GM06990 (cell line): ENCODE data around the gene ARF3.

Source experiments
- DNase-seq: peaks from one replicate; pipeline ENCODE4 v3.0.0-alpha.2; 2011; ENCODE audit not compliant: insufficient read length; ENCODE audit errors: extremely low read depth
- H3K27me3 ChIP-seq: replicated peaks from 2 replicates; pipeline ENCODE4 v1.6.0; 2011; ENCODE audit warnings: low read length; ENCODE audit not compliant: control insufficient read depth, insufficient read depth
- H3K36me3 ChIP-seq: 2 replicates; pipeline ENCODE4 v1.5.1; 2011; ENCODE audit warnings: low read length; ENCODE audit not compliant: control insufficient read depth, insufficient read depth
- H3K4me3 ChIP-seq: replicated peaks from 2 replicates; pipeline ENCODE4 v1.5.1; 2011; ENCODE audit warnings: low read depth, mild to moderate bottlenecking, control low read depth, low read length
- TF ChIP-seq, protein P1 (sequence below): IDR thresholded peaks from 2 replicates; pipeline ENCODE4 v1.5.1; 2011; ENCODE audit warnings: low read length, control low read depth, mild to moderate bottlenecking, inconsistent platforms; ENCODE audit not compliant: insufficient read depth, poor library complexity, severe bottlenecking

The ARF3 gene

DNA sequence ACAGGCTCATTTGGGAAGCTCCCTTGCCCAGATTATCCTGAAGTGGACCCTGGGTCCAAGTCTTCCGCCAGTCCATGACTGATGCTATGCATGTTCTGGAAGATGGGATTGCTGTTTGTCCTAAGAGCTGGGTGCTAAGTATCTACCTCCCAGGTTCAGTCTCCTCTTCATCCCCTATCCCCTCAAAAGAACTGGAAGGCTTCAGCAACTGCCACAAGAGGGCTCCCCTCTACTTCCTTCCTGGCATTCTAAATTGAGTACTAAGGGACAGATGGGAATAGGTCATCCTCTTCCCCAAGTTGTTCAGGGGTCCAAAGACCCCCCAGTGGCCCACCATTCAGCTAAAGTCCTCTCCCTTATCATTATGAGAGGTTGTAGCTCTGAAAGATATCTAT, 23.0 kb downstream of the ARF3 start:
- no peak overlapping the region for H3K4me3 ChIP-seq
- TF ChIP-seq, protein P1, sequence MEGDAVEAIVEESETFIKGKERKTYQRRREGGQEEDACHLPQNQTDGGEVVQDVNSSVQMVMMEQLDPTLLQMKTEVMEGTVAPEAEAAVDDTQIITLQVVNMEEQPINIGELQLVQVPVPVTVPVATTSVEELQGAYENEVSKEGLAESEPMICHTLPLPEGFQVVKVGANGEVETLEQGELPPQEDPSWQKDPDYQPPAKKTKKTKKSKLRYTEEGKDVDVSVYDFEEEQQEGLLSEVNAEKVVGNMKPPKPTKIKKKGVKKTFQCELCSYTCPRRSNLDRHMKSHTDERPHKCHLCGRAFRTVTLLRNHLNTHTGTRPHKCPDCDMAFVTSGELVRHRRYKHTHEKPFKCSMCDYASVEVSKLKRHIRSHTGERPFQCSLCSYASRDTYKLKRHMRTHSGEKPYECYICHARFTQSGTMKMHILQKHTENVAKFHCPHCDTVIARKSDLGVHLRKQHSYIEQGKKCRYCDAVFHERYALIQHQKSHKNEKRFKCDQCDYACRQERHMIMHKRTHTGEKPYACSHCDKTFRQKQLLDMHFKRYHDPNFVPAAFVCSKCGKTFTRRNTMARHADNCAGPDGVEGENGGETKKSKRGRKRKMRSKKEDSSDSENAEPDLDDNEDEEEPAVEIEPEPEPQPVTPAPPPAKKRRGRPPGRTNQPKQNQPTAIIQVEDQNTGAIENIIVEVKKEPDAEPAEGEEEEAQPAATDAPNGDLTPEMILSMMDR, result peak; percentile 33
- H3K27me3 ChIP-seq, result no peaks in the 10 kb centered on the region
- DNase-seq, result no peak
- peaks cover 22% of the 10 kb centered on the region for H3K36me3 ChIP-seq

- peaks cover 24% of the 10 kb centered on the region for H3K36me3 ChIP-seq
These were observed 23.5 kb downstream of the ARF3 start for GRCh38 chr12:48933664-48934311.

GRCh38 chr12:48932878-48933277, 24.4 kb downstream of the ARF3 start:
- Histone ChIP-seq H3K36me3 (peaks cover 22% of the 10 kb centered on the region), H3K4me3 (no peak overlapping the region), H3K27me3 (no peaks in the 10 kb centered on the region)
- no peak for DNase-seq
- TF ChIP-seq, protein P1, result no peak

More at GRCh38 chr12:48933664-48934311, 23.5 kb downstream of the ARF3 start:
- TF ChIP-seq, protein P1, result no peak
- no peak for DNase-seq
- H3K27me3 ChIP-seq, result no peaks in the 10 kb centered on the region
- no peak overlapping the region for H3K4me3 ChIP-seq

GRCh38 chr12:48930475-48930874, 26.8 kb downstream of the ARF3 start:
- H3K4me3 ChIP-seq, result no peak overlapping the region
- TF ChIP-seq, protein P1, result no peak
- H3K36me3 ChIP-seq, result peaks cover 15% of the 10 kb centered on the region
- no peaks in the 10 kb centered on the region for H3K27me3 ChIP-seq
- DNase-seq, result no peak

DNA sequence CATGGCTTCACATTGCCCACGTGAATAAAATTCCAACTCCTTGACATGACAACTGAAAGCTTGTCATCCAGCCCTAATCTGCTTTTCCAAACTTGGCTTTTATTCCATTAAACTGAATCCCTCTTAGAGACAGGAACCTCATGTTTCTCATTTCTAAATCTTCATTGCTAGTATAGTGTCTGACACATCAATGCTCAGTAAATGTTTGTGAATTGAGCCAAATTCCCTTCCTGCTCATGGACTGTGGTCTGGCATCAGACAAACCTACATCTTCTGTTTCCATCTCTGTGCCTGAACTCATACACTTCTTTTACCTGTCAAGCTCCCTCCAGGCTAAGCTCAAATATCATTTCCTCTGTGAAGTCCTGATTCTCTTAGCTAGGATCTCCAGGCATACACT, 27.7 kb downstream of the ARF3 start:
- Histone ChIP-seq H3K4me3 (no peak overlapping the region), H3K27me3 (no peaks in the 10 kb centered on the region), H3K36me3 (peaks cover 14% of the 10 kb centered on the region)
- no peak for DNase-seq
- TF ChIP-seq, protein P1, result no peak

GRCh38 chr12:48927261-48927660, 30.0 kb downstream of the ARF3 start:
- no peak overlapping the region for H3K4me3 ChIP-seq
- peaks cover 17% of the 10 kb centered on the region for H3K36me3 ChIP-seq
- TF ChIP-seq, protein P1, result no peak
- H3K27me3 ChIP-seq, result no peaks in the 10 kb centered on the region
- no peak for DNase-seq
